Neuronal stem cell (in vitro differentiated cells): ENCODE measurements around the gene CAMK2B.

Experiments used
- DNase-seq: peaks from one replicate; pipeline ENCODE4 v3.0.0-alpha.2; 2013; ENCODE audit warnings: low spot score
- H2AFZ ChIP-seq: one replicate; pipeline ENCODE4 v1.6.1; 2013; ENCODE audit warnings: mild to moderate bottlenecking, low read length, inconsistent platforms
- H2AK5ac ChIP-seq: 2 replicates; pipeline ENCODE4 v1.6.1; 2013; ENCODE audit warnings: low read depth, mild to moderate bottlenecking, inconsistent platforms, low read length, moderate library complexity, mixed read lengths
- H2BK120ac ChIP-seq: 2 replicates; pipeline ENCODE4 v1.6.1; 2013; ENCODE audit warnings: low read depth, mild to moderate bottlenecking, inconsistent platforms, low read length, moderate library complexity, mixed read lengths
- H2BK12ac ChIP-seq: one replicate; pipeline ENCODE4 v1.6.1; 2013; ENCODE audit warnings: low read length, inconsistent platforms
- H2BK15ac ChIP-seq: 2 replicates; pipeline ENCODE4 v1.6.1; 2013; ENCODE audit warnings: mild to moderate bottlenecking, low read length, inconsistent platforms, mixed read lengths
- H2BK5ac ChIP-seq: one replicate; pipeline ENCODE4 v1.6.1; 2013; ENCODE audit warnings: inconsistent platforms, mild to moderate bottlenecking, low read length, moderate library complexity
- H3K14ac ChIP-seq: one replicate; pipeline ENCODE4 v1.6.1; 2013; ENCODE audit warnings: low read length, inconsistent platforms
- H3K18ac ChIP-seq: 2 replicates; pipeline ENCODE4 v1.6.1; 2013; ENCODE audit warnings: low read length, inconsistent platforms
- H3K23ac ChIP-seq: 2 replicates; pipeline ENCODE4 v1.6.1; 2013; ENCODE audit warnings: low read depth, mild to moderate bottlenecking, mixed read lengths, low read length, inconsistent platforms; ENCODE audit not compliant: poor library complexity
- H3K27ac ChIP-seq: replicated peaks from 3 replicates; pipeline ENCODE4 v1.5.1; 2013; ENCODE audit warnings: low read length, inconsistent platforms
- H3K27me3 ChIP-seq, 3 experiments: 2 replicates each; pipeline ENCODE4 v1.6.1; 2013; ENCODE audit warnings: low read length in 3 of 3, mild to moderate bottlenecking in 2 of 3, inconsistent platforms in 1 of 3, low read depth in 1 of 3, mixed read lengths in 1 of 3, moderate library complexity in 1 of 3; ENCODE audit not compliant: control insufficient read depth in 3 of 3, insufficient read depth in 3 of 3
- H3K36me3 ChIP-seq, 2 donors: replicated peaks in 1 of 2; 2 replicates each; pipeline ENCODE4 v1.6.1; 2013; ENCODE audit warnings: low read length in 2 of 2; ENCODE audit not compliant: control insufficient read depth in 2 of 2, insufficient read depth in 2 of 2
- H3K4ac ChIP-seq: 2 replicates; pipeline ENCODE4 v1.6.1; 2013; ENCODE audit warnings: inconsistent platforms, mild to moderate bottlenecking, low read length, moderate library complexity
- H3K4me1 ChIP-seq, 2 donors: 1 replicate in 1 of 2; 2 replicates in 1 of 2; pipeline ENCODE4 v1.6.1; 2013; ENCODE audit warnings: low read length in 2 of 2, low read depth in 1 of 2; ENCODE audit not compliant: control insufficient read depth in 2 of 2, insufficient read depth in 1 of 2
- H3K4me2 ChIP-seq: one replicate; pipeline ENCODE4 v1.6.1; 2013; ENCODE audit warnings: mild to moderate bottlenecking, low read length, inconsistent platforms; ENCODE audit not compliant: insufficient read depth, poor library complexity, severe bottlenecking
- H3K4me3 ChIP-seq, 2 donors: 2 replicates each; pipeline ENCODE4 v1.5.1; 2013; ENCODE audit warnings: low read length in 2 of 2, mild to moderate bottlenecking in 2 of 2, inconsistent platforms in 1 of 2, moderate library complexity in 1 of 2
- H3K79me1 ChIP-seq: one replicate; pipeline ENCODE4 v1.6.1; 2013; ENCODE audit warnings: low read depth, mild to moderate bottlenecking, inconsistent platforms, low read length, moderate library complexity
- H3K9ac ChIP-seq: one replicate; pipeline ENCODE4 v1.6.1; 2013; ENCODE audit warnings: mild to moderate bottlenecking, low read depth, low read length, inconsistent platforms; ENCODE audit not compliant: poor library complexity
- H3K9me3 ChIP-seq, 2 donors: replicated peaks in 1 of 2; 2 replicates each; pipeline versions ENCODE3 to v1.6.1; 2013; ENCODE audit warnings: low read length in 2 of 2, mild to moderate bottlenecking in 2 of 2, inconsistent platforms in 1 of 2, low read depth in 1 of 2, mixed read lengths in 1 of 2, moderate library complexity in 1 of 2; ENCODE audit not compliant: control insufficient read depth in 2 of 2, insufficient read depth in 1 of 2
- H4K8ac ChIP-seq: one replicate; pipeline ENCODE4 v1.6.1; 2013; ENCODE audit warnings: low read depth, mild to moderate bottlenecking, inconsistent platforms, low read length, moderate library complexity
- H4K91ac ChIP-seq: one replicate; pipeline ENCODE4 v1.6.1; 2013; ENCODE audit warnings: low read length, low read depth, mild to moderate bottlenecking, inconsistent platforms; ENCODE audit not compliant: poor library complexity
- WGBS, 2 donors: extraction: QIAGEN DNeasy Blood & Tissue Kit; methylation state at CpG; one replicate each; pipeline ENCODE4 v1.1.7; 2013; ENCODE audit warnings: missing lambda C conversion rate in 2 of 2, mixed read lengths in 1 of 2; ENCODE audit not compliant: insufficient read length in 2 of 2, insufficient replicate concordance in 1 of 2; ENCODE audit errors: extremely low coverage in 2 of 2; 5-methylcytosine and 5-hydroxymethylcytosine counted together

CAMK2B gene

DNA sequence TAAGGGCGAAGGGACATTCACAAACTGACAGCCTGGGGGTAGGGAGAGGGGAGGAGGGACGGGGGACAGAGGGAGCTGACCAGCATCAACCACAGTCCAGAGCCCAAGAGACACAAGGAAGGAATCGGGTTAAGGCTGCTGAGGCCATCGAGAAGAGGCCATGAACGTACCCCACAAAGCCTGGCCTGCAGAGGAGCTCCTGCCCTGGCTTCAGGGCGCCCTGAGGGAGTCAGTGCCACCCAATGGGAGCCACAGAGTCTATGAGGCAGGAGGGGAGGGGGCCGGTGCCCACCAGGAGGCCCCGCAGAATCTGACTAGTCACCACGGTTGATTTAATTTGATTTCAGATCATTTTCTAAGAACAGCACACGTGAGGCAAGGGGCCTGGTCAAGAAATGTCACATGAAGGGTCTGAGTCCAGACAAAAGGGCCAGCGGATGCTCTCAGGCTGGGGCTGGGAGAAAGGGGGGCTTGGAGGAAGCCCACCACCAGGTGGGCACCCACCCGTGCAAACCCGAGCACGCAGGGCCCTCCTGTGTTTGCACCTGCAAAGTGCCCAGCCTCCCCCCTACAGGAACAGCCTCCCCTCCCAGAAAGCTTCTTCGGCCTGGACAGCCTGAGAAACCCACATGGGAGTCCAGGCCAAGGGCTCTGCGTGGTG, 40.4 kb downstream of the CAMK2B start:
- WGBS, 2 donors: no CpG with 5 or more reads among the region's 16 CpGs
- H2BK120ac ChIP-seq: no peak overlapping the region
- no peak overlapping the region for H2BK15ac ChIP-seq
- H2AFZ ChIP-seq: no peak overlapping the region
- no peak overlapping the region for H3K4me2 ChIP-seq
- no peak overlapping the region for H3K27ac ChIP-seq
- H2AK5ac ChIP-seq: no peak overlapping the region
- no peak overlapping the region for H2BK12ac ChIP-seq
- peak overlapping the region; percentile 25 for H3K23ac ChIP-seq
- H3K27me3 ChIP-seq: peaks cover 0 to 47% (median 0%) of the 10 kb centered on the region in 3 experiments
- DNase-seq: no peak
- no peaks in the 10 kb centered on the region for H3K36me3 ChIP-seq
- H3K4ac ChIP-seq: no peak overlapping the region
- peaks cover 0 to 2% of the 10 kb centered on the region in 2 donors for H3K4me1 ChIP-seq
- H3K18ac ChIP-seq: no peak overlapping the region
- no peak overlapping the region for H2BK5ac ChIP-seq
- H3K9me3 ChIP-seq: no peaks in the 10 kb centered on the region
- no peak overlapping the region for H4K91ac ChIP-seq
- no peak overlapping the region for H4K8ac ChIP-seq
- H3K9ac ChIP-seq: no peak overlapping the region
- H3K4me3 ChIP-seq: no peak overlapping the region
- no peak overlapping the region for H3K14ac ChIP-seq
- H3K79me1 ChIP-seq: peaks cover 1% of the 10 kb centered on the region

DNA sequence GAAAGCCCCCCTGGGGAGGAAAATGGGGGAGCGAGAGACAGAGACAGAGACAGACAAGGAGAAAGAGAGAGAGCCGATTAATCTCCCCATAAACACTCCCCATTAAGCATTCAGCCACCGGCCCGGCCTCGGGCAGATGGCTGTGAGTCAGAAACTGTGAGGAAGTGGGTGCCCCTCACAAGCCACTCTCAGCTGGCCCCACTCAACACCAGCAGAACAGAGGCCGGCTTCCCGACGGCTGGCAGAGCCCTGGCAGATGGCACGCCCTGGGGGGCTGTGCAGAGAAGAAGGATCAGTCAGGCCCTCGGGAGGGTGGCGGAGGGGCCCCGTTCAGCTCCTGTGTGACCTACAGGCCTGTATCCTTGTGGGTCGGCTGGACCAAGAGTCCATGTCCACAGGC, 41.2 kb downstream of the CAMK2B start:
- H4K91ac ChIP-seq: no peak overlapping the region
- no peaks in the 10 kb centered on the region for H3K9me3 ChIP-seq
- no peak overlapping the region for H4K8ac ChIP-seq
- H3K14ac ChIP-seq: no peak overlapping the region
- no peak overlapping the region for H3K4me2 ChIP-seq
- H3K27me3 ChIP-seq: peaks cover 0 to 52% (median 0%) of the 10 kb centered on the region in 3 experiments
- H2BK12ac ChIP-seq: no peak overlapping the region
- H3K27ac ChIP-seq: no peak overlapping the region
- H3K4ac ChIP-seq: no peak overlapping the region
- no peak for DNase-seq
- no peak overlapping the region for H2AFZ ChIP-seq
- peaks cover 0 to 4% of the 10 kb centered on the region in 2 donors for H3K4me1 ChIP-seq
- peaks cover 1% of the 10 kb centered on the region for H3K79me1 ChIP-seq
- no CpG with 5 or more reads among the region's 13 CpGs for WGBS, 2 donors
- H3K36me3 ChIP-seq: no peaks in the 10 kb centered on the region
- peak overlapping the region; percentile 61 for H2AK5ac ChIP-seq
- H3K18ac ChIP-seq: no peak overlapping the region
- H2BK120ac ChIP-seq: no peak overlapping the region
- H2BK5ac ChIP-seq: no peak overlapping the region
- H3K4me3 ChIP-seq: no peak overlapping the region
- H3K9ac ChIP-seq: no peak overlapping the region
- H2BK15ac ChIP-seq: no peak overlapping the region
- no peak overlapping the region for H3K23ac ChIP-seq

DNA sequence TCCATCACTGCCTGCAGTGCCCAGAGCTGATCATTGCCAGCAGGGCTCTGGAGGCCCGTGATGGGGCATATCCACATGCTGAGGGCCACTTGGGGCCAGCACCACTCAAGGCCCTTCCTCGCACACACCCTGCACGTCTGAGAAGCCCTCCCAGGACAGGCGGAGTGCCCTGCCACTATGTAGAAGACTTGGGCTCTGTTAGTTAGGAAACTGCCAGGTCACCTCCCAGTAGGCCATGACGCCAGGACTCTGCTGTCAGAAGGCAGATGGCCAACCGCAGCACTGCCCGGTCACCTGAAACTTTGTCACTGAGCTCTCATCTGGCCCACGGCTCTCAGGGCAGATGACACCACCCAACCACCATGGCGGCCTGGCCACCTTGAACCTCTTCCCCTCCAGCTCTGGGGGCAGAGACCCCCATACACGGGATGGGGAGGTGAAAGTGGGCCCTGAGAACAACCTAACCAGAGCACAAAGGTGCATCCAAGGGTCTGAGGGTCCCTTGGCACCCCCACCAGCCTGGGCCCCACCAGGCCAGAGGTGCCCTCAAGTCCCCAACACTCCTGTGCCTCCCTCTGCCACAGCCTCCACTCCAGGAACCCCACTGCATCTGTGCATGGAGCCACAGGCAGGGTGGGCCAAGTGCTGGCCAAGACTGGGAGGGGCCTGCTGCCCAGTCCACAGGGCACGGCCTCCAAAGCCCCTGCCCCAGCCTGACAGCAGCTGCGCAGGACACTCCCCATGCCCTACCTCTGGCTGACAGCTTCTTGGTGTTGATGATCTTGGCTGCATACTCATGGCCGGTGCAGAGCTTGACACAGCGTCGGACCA, 41.8 kb downstream of the CAMK2B start:
- Histone ChIP-seq H3K4ac (no peak overlapping the region), H3K9me3 (no peaks in the 10 kb centered on the region), H3K14ac (peak overlapping the region; percentile 47), H2AK5ac (peak overlapping the region; percentile 8), H3K27me3 (peaks cover 0 to 55% (median 0%) of the 10 kb centered on the region in 3 experiments), H4K8ac (peak overlapping the region; percentile 72), H2BK120ac (no peak overlapping the region), H3K27ac (no peak overlapping the region), H3K4me3 (no peak overlapping the region), H3K9ac (peak overlapping the region; percentile 35), H2BK5ac (no peak overlapping the region), H2AFZ (no peak overlapping the region), H3K18ac (peak overlapping the region; percentile 70), H3K23ac (peak overlapping the region; percentile 47), H4K91ac (no peak overlapping the region), H2BK12ac (peak overlapping the region; percentile 85), H3K36me3 (no peaks in the 10 kb centered on the region), H3K4me1 (peaks cover 0 to 4% of the 10 kb centered on the region in 2 donors), H3K79me1 (peaks cover 1% of the 10 kb centered on the region), H2BK15ac (no peak overlapping the region), H3K4me2 (no peak overlapping the region)
- WGBS, 2 donors: no CpG with 5 or more reads among the region's 15 CpGs
- no peak for DNase-seq

DNA sequence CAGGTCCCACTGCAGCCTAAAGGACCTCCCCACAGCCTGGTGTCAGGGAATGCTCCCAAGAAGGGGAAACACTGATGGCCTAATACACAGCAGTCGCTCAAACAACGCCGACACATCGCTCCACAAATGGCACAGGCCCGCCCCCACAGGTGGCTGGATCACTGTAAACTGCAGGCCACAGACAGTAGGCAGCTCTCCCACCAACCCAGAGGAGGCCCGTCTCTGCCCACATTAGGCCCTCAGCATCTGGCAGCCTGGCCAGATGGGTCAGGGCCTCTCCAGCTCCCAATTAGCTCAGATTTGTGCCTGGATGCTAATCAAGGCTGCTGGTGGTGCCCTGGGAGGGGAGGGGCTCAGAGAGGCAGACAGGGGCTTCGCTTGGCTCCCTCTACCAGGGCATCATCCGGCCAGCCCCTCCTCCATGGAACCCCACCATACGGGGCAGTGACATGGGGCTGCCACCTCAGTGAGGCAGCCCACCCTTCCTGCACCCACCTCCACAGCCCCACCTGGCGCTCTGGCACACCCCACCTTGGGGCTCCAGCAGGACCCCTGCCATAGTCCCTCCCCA, 42.7 kb downstream of the CAMK2B start:
- DNase-seq: no peak
- H3K14ac ChIP-seq: no peak overlapping the region
- no peak overlapping the region for H3K4me3 ChIP-seq
- no peak overlapping the region for H2AFZ ChIP-seq
- no peak overlapping the region for H3K4ac ChIP-seq
- no peaks in the 10 kb centered on the region for H3K36me3 ChIP-seq
- WGBS, 2 donors: no CpG with 5 or more reads among the region's 10 CpGs
- H3K79me1 ChIP-seq: peaks cover 1% of the 10 kb centered on the region
- H2AK5ac ChIP-seq: no peak overlapping the region
- H2BK120ac ChIP-seq: no peak overlapping the region
- peak overlapping the region; percentile 58 for H3K23ac ChIP-seq
- no peak overlapping the region for H3K4me2 ChIP-seq
- peaks cover 0 to 58% (median 0%) of the 10 kb centered on the region in 3 experiments for H3K27me3 ChIP-seq
- H2BK12ac ChIP-seq: no peak overlapping the region
- H3K27ac ChIP-seq: no peak overlapping the region
- peak overlapping the region; percentile 82 for H3K18ac ChIP-seq
- H3K9ac ChIP-seq: peak overlapping the region; percentile 34
- H3K4me1 ChIP-seq: peaks cover 0 to 4% of the 10 kb centered on the region in 2 donors
- H4K91ac ChIP-seq: no peak overlapping the region
- no peak overlapping the region for H4K8ac ChIP-seq
- no peak overlapping the region for H2BK5ac ChIP-seq
- no peaks in the 10 kb centered on the region for H3K9me3 ChIP-seq
- H2BK15ac ChIP-seq: peak overlapping the region; percentile 35
